GM19099 (cell line): ENCODE data around the gene RELN.

Experiments
- POLR2A ChIP-seq: IDR thresholded peaks from 3 replicates; pipeline ENCODE4 v1.6.1; 2011; ENCODE audit warnings: low read depth; ENCODE audit not compliant: insufficient read length; ENCODE audit errors: extremely low read depth

Gene RELN

GRCh38 chr7:103894656-103895596, 94.5 kb downstream of the RELN start:
- TF ChIP-seq POLR2A, result no peak

- no peak for TF ChIP-seq POLR2A
Measured at GRCh38 chr7:103893350-103893749, 96.1 kb downstream of the RELN start.

DNA sequence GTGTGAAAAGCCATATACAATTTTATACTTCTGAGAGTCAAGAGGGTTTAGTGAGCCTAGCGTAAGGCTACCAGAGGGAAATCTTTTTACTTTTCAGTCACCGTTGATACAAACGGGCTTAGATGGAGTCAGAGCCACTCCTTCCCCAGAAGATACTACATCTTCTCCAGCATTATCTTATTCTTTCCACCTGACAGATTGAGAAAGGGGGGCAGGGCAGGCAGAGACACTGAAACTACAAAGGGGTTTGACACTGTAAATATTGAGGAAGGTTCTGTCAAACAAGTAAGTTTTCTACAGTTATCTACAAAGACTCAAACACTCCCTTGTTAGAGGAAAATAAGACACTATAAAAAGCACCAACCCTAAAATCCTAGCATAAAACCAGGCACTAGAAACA, 100.0 kb downstream of the RELN start:
- no peak for TF ChIP-seq POLR2A

- TF ChIP-seq POLR2A, result no peak
Measured at GRCh38 chr7:103888603-103889153, 100.8 kb downstream of the RELN start.

DNA sequence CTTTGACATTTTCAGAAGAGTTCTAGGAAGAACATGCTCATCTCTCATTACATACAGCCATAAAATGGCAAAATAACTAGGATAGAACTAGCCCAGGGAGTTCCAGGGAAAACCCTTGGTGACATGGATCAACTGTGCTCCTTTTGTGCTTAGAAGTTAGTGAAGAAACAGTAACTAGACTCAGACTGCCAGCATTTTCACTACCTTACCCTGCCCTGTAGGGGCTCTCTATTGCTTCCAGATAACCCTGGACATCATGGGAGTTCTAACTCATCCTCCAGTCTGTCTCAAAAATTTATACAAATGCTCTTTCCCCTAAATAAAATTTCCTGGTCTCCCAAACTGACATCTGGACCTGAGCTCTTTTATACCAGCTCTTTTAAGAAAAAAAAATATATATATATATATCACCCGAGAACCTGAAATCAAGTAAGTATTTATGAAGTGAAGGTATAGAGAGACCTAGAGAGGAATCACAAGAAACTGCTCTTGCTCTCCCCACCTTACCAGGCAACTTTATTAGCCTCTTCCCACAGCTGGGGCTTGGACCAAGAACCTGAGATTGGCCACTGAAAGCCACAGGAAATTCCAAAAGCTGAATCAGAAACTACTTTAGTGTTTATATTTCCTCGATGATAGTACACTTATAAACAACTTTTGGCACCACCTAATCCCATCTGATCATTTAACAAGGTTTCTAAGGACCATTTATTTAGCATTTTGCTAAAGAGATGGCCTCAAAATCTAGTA, 101.4 kb downstream of the RELN start:
- no peak for TF ChIP-seq POLR2A

GRCh38 chr7:103887050-103887449, 102.4 kb downstream of the RELN start:
- TF ChIP-seq POLR2A, result no peak

GRCh38 chr7:103879928-103880600, 109.4 kb downstream of the RELN start:
- no peak for TF ChIP-seq POLR2A

DNA sequence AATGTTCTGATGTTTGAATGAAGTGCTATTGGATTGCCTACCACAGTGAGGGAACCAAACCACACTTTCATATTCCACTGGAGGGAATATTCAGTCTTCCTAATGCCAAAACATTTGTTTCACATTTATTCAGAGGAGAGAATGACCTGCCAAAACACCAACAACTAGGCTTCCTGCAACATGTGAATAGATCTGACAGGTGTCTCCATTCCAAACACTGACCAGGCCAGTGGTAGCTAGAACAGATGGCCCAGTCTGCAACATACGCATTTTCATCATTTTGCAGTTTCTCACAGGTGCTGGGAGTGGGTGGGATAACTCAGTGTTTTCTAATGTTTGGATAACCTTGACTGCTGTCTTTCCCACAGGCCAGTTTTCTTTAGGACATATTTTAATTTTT, 110.0 kb downstream of the RELN start:
- no peak for TF ChIP-seq POLR2A

DNA sequence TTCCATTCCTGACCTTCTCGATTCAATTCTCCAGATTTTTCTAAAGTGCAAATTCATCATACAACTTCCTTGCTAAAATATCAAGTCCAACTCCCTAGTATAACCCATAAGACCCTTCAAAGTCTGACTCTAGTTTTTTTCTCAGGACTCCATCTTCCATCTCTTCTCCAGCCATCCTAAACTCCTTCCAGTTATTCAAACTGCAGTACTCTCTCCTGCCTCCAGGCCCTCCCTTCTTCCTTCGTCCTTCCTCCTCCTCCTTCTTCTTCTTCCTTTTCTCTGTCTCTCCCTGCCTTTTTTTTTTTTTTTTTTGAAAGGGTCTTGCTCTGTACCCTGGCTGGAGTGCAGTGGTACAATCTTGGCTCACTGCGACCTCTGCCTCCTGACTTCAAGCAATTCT, 111.9 kb downstream of the RELN start:
- no peak for TF ChIP-seq POLR2A

GRCh38 chr7:103875718-103876117, 113.7 kb downstream of the RELN start:
- TF ChIP-seq POLR2A, result no peak

DNA sequence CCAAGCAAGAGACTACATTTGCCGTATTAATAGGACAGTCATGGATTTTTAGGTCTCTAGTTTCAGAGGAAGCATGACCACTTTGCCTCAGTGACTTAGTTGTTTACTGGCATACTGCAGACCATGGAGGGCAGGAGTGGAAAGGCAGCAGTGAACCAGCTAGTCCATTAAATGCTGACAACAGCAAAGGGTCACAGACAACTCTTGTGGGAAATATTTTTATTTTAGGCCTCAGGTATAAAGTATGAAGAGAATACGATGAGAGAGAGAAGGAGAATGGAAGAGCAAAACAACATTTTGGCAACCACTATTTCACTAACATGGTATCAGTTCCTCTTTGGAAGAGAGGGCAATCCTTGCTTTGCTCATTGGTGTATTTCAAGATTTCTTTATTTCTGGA, 118.0 kb downstream of the RELN start:
- TF ChIP-seq POLR2A, result no peak

DNA sequence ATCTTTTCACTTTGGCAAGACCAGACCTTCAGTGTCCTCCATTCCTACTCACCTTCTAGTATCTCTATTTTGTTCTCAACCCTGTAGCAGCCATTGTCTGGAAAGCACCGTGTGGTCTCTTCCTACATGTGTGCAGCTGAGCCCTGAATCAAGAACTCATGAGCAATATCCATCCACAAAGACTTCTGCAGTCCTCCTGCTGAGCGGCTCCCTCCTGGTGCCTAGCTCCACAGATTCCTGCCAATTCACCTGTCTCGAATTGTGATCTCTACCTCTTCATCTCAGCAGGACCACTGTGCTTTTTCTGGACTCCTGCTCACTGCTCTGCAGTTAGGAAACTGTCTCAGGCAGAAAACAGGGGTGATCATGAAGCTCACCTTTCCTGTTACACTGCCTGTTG, 118.8 kb downstream of the RELN start:
- TF ChIP-seq POLR2A, result no peak

DNA sequence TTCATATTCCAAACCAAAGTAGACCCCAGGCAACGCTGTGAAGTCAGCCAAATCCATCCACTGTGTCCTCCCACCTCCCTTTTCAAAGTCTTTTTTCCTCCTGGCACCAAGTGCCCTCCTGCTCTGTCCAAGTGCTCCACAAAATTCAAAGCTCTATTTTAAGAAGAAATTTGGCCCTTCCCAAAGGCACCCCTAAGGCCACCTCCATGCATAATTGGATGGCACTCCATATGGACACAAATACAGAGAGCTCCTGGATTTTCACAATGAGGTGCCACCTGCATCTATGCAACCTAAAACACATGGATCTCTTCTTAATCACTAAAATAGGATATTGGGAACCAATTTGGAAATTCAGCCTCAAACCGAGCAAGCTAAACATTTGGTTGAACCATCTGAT, 121.6 kb downstream of the RELN start:
- no peak for TF ChIP-seq POLR2A

DNA sequence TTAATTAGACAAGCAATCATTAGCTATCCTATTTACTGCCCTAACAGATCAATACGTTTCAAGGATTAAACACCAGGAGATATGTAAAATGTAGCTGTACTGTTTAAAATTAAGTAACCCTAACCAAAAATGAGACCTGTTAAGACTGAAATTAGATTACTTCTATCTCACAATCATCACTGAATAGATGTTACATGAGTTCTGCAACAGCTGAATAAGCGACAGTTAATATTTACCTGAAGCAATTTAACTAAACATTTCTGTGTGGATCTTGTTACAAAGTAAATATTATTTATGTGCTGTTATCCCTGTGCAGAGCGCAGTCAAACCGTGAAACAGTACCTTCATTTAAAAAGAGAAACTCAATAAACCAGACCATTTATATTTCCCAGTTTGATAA, 122.5 kb downstream of the RELN start:
- TF ChIP-seq POLR2A, result no peak

DNA sequence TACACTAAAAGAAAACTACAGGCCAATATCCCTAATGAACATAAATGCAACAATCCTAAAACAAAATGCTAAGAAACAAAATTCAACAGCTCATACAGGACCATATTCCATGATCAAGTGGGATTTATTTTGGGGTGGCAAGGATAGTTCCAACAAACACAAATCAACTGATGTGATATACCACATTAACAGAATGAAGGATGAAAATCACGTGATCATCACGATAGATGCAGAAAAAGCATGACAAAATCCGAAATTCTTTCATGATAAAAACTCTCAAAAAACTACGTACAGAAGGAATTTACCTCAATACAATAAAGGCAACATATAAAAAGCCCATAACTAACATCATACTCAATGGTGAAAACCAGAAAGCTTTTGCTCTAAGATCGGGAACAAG, 124.0 kb downstream of the RELN start:
- no peak for TF ChIP-seq POLR2A
